CD4-positive, alpha-beta T cell (primary cell): Measurements from ENCODE around the gene CYB5A. TPM values are rescaled to one million over a fixed set of nuclear protein-coding genes. Genes with fewer than 3 reads are reported as not detected.

Source experiments
- ATAC-seq: fragments of 200-7000 bp; cut with Tn5 transposase; one replicate; pipeline ENCODE4 v1.10.0; 2022; ENCODE audit warnings: mild to moderate bottlenecking; ENCODE audit not compliant: poor library complexity
- CTCF ChIA-PET: fragments of 350-600 bp; sonication (Branson Sonifier 250); formaldehyde crosslinking; loops from one replicate; lab custom pipeline; 2021; ENCODE audit warnings: antibody characterized with exemption, inconsistent platforms; lab: Charles Lee
- POLR2A ChIA-PET: fragments of 350-600 bp; sonication (Branson Sonifier 250); formaldehyde crosslinking; loops from one replicate; lab custom pipeline; 2021; ENCODE audit warnings: antibody characterized with exemption, inconsistent platforms; lab: Charles Lee
- DNase-seq, 14 experiments: peaks; one replicate each; pipeline ENCODE4 v3.0.0-alpha.2; 2013 to 2020; ENCODE audit warnings: mixed read lengths in 2 of 14
- H3K27ac ChIP-seq, 2 donors: one replicate each; pipeline versions ENCODE4 v1.5.1 to v1.7.0; 2013; ENCODE audit warnings: low read length in 2 of 2, low read depth in 1 of 2, mild to moderate bottlenecking in 1 of 2
- H3K27me3 ChIP-seq, 2 experiments: 1 replicate in 1 of 2; 2 replicates in 1 of 2; pipeline versions ENCODE4 v1.6.1 to v1.7.0; 2013; ENCODE audit warnings: low read length in 2 of 2, control low read depth in 1 of 2, mild to moderate bottlenecking in 1 of 2, moderate library complexity in 1 of 2; ENCODE audit not compliant: insufficient read depth in 2 of 2, control insufficient read depth in 1 of 2
- H3K36me3 ChIP-seq: one replicate; pipeline ENCODE4 v1.6.1; 2013; ENCODE audit warnings: low read length, control low read depth; ENCODE audit not compliant: insufficient read depth
- H3K4me1 ChIP-seq: one replicate; pipeline ENCODE4 v1.6.1; 2013; ENCODE audit warnings: low read length, control low read depth; ENCODE audit not compliant: insufficient read depth
- H3K4me3 ChIP-seq: one replicate; pipeline ENCODE4 v1.5.1; 2013; ENCODE audit warnings: mild to moderate bottlenecking, low read length, moderate library complexity
- H3K9me3 ChIP-seq, 2 experiments: 1 replicate in 1 of 2; 2 replicates in 1 of 2; pipeline versions ENCODE4 v1.6.1 to v1.7.0; 2013; ENCODE audit warnings: low read length in 2 of 2, mild to moderate bottlenecking in 2 of 2, control low read depth in 1 of 2, moderate library complexity in 1 of 2; ENCODE audit not compliant: control insufficient read depth in 1 of 2, insufficient read depth in 1 of 2
- H3K27ac Mint-ChIP-seq: one replicate; pipeline ENCODE4 v1.8.0; 2020; ENCODE audit warnings: mixed read lengths
- H3K27me3 Mint-ChIP-seq: one replicate; pipeline ENCODE4 v1.8.0; 2021; ENCODE audit warnings: mixed read lengths
- H3K36me3 Mint-ChIP-seq: one replicate; pipeline ENCODE4 v1.8.0; 2021; ENCODE audit warnings: low read depth, mixed read lengths
- H3K4me1 Mint-ChIP-seq: one replicate; pipeline ENCODE4 v1.8.0; 2021; ENCODE audit warnings: low read depth, mixed read lengths
- H3K4me3 Mint-ChIP-seq: one replicate; pipeline ENCODE4 v1.8.0; 2020; ENCODE audit warnings: mild to moderate bottlenecking, mixed read lengths
- H3K9me3 Mint-ChIP-seq: one replicate; pipeline ENCODE4 v1.8.0; 2020; ENCODE audit warnings: mixed read lengths
- intact Hi-C, 2 experiments: fragments of 100-400 bp; cut with DNase I in 1 of 2; cut with micrococcal nuclease in 1 of 2; formaldehyde crosslinking; loops; one replicate each; pipeline versions ENCODE4 v1.15.1 to v1.9.0; 2023 to 2025; cut with DNase I, micrococcal nuclease
- total RNA-seq, 174 experiments: library from RNA in 2 of 174; stranded (reverse) in 2 of 174; gene quantifications; one replicate each; pipeline ENCODE4 v1.2.3 and lab custom pipeline; 2021 to 2026
- TF ChIP-seq, protein P1 (sequence below): fragments of 200-600 bp; IDR thresholded peaks from one replicate; pipeline ENCODE4 v1.8.0; 2022; ENCODE audit warnings: antibody characterized with exemption, mild to moderate bottlenecking

Gene CYB5A
- total RNA-seq, 2 experiments from 2014 or later = 3.7 to 4.1 TPM

DNA sequence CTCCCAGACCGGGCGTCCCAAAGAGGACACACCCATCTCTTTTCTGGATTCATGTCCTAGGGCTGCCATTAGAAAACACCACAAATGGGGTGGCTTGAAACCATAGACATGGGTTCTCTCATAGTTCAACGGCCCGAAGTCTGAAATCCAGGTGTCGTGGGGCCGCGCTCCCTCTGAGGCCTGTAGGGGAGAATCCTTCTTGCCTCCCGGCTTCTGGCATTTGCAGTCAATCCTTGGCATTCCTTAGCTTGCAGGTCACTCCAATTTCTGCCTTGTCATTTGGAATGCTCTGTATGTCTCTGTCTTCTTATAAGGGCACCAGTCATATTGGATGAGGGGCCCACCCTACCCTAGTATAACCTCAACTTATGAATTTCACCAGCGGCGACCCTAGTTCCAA is 65.1 kb downstream of the CYB5A start:
- Mint-ChIP-seq H3K9me3 (no peaks in the 10 kb centered on the region), H3K27me3 (peaks cover 15% of the 10 kb centered on the region), H3K27ac (no peak overlapping the region), H3K4me1 (no peaks in the 10 kb centered on the region), H3K4me3 (no peak overlapping the region), H3K36me3 (no peaks in the 10 kb centered on the region)
- CTCF ChIA-PET = no interaction called here
- no peak overlapping the region for H3K27ac ChIP-seq
- no peaks in the 10 kb centered on the region for H3K9me3 ChIP-seq
- intact Hi-C loops = no loop called here
- no peaks in the 10 kb centered on the region for H3K4me1 ChIP-seq
- ATAC-seq (no peak), DNase-seq (no peak)
- TF ChIP-seq, protein P1, sequence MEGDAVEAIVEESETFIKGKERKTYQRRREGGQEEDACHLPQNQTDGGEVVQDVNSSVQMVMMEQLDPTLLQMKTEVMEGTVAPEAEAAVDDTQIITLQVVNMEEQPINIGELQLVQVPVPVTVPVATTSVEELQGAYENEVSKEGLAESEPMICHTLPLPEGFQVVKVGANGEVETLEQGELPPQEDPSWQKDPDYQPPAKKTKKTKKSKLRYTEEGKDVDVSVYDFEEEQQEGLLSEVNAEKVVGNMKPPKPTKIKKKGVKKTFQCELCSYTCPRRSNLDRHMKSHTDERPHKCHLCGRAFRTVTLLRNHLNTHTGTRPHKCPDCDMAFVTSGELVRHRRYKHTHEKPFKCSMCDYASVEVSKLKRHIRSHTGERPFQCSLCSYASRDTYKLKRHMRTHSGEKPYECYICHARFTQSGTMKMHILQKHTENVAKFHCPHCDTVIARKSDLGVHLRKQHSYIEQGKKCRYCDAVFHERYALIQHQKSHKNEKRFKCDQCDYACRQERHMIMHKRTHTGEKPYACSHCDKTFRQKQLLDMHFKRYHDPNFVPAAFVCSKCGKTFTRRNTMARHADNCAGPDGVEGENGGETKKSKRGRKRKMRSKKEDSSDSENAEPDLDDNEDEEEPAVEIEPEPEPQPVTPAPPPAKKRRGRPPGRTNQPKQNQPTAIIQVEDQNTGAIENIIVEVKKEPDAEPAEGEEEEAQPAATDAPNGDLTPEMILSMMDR = no peak
- no peak overlapping the region for H3K4me3 ChIP-seq
- H3K27me3 ChIP-seq = no peaks in the 10 kb centered on the region
- POLR2A ChIA-PET = no interaction called here
- no peaks in the 10 kb centered on the region for H3K36me3 ChIP-seq

DNA sequence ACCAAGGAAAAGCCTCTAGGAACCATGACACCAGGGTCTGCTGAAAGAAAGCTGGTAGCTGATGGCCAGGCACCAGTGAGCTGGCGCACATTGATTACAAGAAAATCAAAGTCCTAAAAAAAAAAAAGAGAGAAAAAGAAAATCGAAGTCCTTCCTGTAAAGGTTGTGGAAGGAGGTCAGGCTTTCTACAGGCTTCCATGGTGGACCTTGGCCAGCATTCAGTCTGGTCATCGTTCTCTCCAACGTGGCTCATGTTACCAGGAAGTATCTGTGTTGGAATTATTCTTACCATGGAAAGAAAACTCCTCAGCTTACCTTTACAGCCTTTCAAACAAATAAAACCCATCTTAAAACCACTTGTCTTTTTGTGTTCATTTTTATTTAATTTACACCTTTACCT is 65.6 kb downstream of the CYB5A start:
- ATAC-seq (no peak), DNase-seq (no peak)
- Histone ChIP-seq H3K4me3 (no peak overlapping the region), H3K27me3 (no peaks in the 10 kb centered on the region), H3K4me1 (no peaks in the 10 kb centered on the region), H3K9me3 (no peaks in the 10 kb centered on the region), H3K36me3 (no peaks in the 10 kb centered on the region), H3K27ac (no peak overlapping the region)
- no peaks in the 10 kb centered on the region for H3K4me1 Mint-ChIP-seq
- ChIA-PET POLR2A (no interaction called here), CTCF (no interaction called here)
- peaks cover 15% of the 10 kb centered on the region for H3K27me3 Mint-ChIP-seq
- no peaks in the 10 kb centered on the region for H3K9me3 Mint-ChIP-seq
- TF ChIP-seq, protein P1 = no peak
- intact Hi-C loops = no loop called here
- no peak overlapping the region for H3K4me3 Mint-ChIP-seq
- no peak overlapping the region for H3K27ac Mint-ChIP-seq
- no peaks in the 10 kb centered on the region for H3K36me3 Mint-ChIP-seq

DNA sequence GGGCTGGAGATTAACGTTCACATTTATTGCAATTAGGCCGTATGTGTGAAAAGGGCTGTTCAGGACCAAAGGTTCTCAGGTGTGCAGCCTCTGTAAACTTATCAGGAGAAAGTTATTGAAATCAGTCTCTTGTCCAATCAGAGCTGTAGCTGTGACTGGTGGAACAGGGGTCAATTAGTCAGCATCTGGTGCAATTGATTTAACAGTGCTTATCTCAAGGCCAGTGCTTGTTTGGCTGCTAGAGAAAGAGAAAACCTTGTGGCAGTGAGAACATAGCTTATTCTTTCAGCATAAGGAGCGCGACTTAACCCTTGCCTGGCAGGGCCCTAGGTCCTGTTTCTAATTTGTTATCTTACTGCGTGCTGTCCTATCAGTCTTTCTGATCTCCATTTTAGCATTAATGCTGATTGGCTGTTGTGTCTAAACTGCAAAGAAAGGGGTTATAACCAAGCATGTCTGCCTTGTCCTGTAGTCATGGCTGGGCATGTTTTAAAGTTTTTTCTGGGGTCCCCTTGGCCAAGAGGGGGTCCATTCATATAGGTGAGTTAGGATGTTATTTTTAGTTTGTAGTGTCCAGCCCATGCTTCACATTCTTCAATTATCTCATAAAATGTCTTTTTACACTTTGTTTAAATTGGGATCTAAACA is 66.4 kb downstream of the CYB5A start:
- no peak for ATAC-seq
- intact Hi-C loops = no loop called here
- CTCF ChIA-PET = no interaction called here

More for the DNA sequence above, 66.4 kb downstream of the CYB5A start:
- Histone ChIP-seq H3K27ac (no peak overlapping the region), H3K4me3 (no peak overlapping the region), H3K9me3 (no peaks in the 10 kb centered on the region), H3K27me3 (no peaks in the 10 kb centered on the region), H3K36me3 (no peaks in the 10 kb centered on the region), H3K4me1 (no peaks in the 10 kb centered on the region)
- POLR2A ChIA-PET = no interaction called here
- Mint-ChIP-seq H3K27me3 (peaks cover 19% of the 10 kb centered on the region), H3K9me3 (no peaks in the 10 kb centered on the region), H3K27ac (no peak overlapping the region), H3K4me3 (no peak overlapping the region), H3K36me3 (no peaks in the 10 kb centered on the region), H3K4me1 (no peaks in the 10 kb centered on the region)
- TF ChIP-seq, protein P1 = no peak
- DNase-seq = no peak
